Measurements from ENCODE around the gene RFWD3.

GRCh38 chr16:74625500-74626350 lies 41.0 kb downstream of the RFWD3 start:
- TF ChIP-seq POLR2AphosphoS5 (IDR thresholded peaks at IDR 0.05) (no peak), POLR2A (IDR thresholded peaks at IDR 0.05; ENCODE audit: low read depth) (no peak), CTCF (IDR thresholded peaks at IDR 0.05) (no peak), EP300 (IDR thresholded peaks at IDR 0.05) (no peak)
